OCI-LY1 (cell line): ENCODE results near the gene CCDC66.

Source experiments
- EZH2 ChIP-seq: fragments of 200-600 bp; sonication (generic), shearing (Covaris generic); IDR thresholded peaks from 2 replicates; pipeline ENCODE4 v1.8.0; 2017; ENCODE audit warnings: borderline replicate concordance, mixed run types, mild to moderate bottlenecking, antibody characterized with exemption, low read length, moderate library complexity, mixed read lengths
- TF ChIP-seq, protein P1 (sequence below): fragments of 200-600 bp; sonication (generic), shearing (Covaris generic); IDR thresholded peaks from 2 replicates; pipeline ENCODE4 v1.5.1; 2017; ENCODE audit warnings: mild to moderate bottlenecking, antibody characterized with exemption, low read length, moderate library complexity, mixed read lengths

DNA sequence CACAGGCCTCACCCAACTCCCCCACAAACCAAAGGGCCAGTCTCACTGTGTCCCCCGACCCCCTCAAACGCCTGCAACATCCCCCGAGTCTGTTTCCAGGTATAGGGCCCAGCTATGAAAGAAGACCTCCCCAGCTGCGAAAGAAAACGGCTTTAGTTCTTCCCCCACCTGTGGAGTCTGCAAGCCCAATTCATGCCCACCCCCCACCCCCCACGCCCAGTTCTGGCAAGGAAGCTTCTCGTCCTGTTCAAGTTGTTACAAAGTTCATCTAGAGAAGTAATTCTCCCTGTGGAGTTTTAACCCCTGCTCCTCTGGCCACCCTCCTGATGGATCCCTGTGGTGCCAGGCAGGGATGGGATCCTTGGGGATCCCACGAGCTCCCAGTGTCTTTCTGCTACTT is 54.4 kb downstream of the CCDC66 start:
- TF ChIP-seq, protein P1, sequence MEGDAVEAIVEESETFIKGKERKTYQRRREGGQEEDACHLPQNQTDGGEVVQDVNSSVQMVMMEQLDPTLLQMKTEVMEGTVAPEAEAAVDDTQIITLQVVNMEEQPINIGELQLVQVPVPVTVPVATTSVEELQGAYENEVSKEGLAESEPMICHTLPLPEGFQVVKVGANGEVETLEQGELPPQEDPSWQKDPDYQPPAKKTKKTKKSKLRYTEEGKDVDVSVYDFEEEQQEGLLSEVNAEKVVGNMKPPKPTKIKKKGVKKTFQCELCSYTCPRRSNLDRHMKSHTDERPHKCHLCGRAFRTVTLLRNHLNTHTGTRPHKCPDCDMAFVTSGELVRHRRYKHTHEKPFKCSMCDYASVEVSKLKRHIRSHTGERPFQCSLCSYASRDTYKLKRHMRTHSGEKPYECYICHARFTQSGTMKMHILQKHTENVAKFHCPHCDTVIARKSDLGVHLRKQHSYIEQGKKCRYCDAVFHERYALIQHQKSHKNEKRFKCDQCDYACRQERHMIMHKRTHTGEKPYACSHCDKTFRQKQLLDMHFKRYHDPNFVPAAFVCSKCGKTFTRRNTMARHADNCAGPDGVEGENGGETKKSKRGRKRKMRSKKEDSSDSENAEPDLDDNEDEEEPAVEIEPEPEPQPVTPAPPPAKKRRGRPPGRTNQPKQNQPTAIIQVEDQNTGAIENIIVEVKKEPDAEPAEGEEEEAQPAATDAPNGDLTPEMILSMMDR: no peak
- TF ChIP-seq EZH2: no peak
